Measurements from ENCODE around the gene MBD6.
"Not testable (repeated sequence)": the region's sequence is repeated elsewhere in the genome, so short reads cannot be mapped to it uniquely, and the experiment has no call there.

DNA sequence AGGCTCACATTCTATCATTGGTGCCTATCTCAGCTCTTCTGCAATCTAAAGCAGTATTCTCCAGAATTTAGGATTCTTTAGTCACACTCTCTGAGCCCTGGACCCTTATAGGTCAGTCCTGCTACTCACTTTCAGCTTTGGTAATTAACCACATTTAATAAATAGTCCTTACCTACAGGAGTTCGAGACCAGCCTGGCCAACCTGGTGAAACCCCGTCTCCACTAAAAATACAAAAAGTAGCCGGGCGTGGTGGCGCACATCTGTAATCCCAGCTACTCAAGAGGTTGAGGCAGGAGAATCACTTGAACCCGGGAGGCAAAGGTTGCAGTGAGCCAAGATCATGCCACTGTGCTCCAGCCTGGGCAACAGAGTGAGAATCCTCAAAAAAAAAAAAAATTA lies 8.9 kb upstream of the MBD6 start:
- TF ChIP-seq EP300 (IDR thresholded peaks at IDR 0.05; ENCODE audit: low read depth); POLR2A (IDR thresholded peaks at IDR 0.05); POLR2AphosphoS5 (IDR thresholded peaks at IDR 0.05): not testable (repeated sequence)
- TF ChIP-seq, protein P1, sequence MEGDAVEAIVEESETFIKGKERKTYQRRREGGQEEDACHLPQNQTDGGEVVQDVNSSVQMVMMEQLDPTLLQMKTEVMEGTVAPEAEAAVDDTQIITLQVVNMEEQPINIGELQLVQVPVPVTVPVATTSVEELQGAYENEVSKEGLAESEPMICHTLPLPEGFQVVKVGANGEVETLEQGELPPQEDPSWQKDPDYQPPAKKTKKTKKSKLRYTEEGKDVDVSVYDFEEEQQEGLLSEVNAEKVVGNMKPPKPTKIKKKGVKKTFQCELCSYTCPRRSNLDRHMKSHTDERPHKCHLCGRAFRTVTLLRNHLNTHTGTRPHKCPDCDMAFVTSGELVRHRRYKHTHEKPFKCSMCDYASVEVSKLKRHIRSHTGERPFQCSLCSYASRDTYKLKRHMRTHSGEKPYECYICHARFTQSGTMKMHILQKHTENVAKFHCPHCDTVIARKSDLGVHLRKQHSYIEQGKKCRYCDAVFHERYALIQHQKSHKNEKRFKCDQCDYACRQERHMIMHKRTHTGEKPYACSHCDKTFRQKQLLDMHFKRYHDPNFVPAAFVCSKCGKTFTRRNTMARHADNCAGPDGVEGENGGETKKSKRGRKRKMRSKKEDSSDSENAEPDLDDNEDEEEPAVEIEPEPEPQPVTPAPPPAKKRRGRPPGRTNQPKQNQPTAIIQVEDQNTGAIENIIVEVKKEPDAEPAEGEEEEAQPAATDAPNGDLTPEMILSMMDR (IDR thresholded peaks at IDR 0.05): not testable (repeated sequence)
